ENCODE measurements around the gene MITF. TPM values are rescaled to one million over a fixed set of nuclear protein-coding genes. Genes with fewer than 3 reads are reported as not detected.

Gene MITF
- total and polyA plus RNA-seq, 8 donors = 6.2 to 29.6 (median 7.5) TPM

GRCh38 chr3:69724722-69725435 lies 14.4 kb upstream of the MITF start:
- Histone ChIP-seq H3K27ac (no peak overlapping the region), H3K4me3 (no peak overlapping the region), H3K27me3 (no peaks in the 10 kb centered on the region), H3K4me1 (no peaks in the 10 kb centered on the region), H3K9me3 (no peaks in the 10 kb centered on the region), H3K36me3 (no peaks in the 10 kb centered on the region)
- DNase-seq = no peak
- intact Hi-C loops (cut with DNase I) = no loop called here
- no peak for TF ChIP-seq CTCF (IDR thresholded peaks at IDR 0.05)
- ATAC-seq = no peak

GRCh38 chr3:69725994-69726571 lies 13.2 kb upstream of the MITF start:
- Histone ChIP-seq H3K4me3 (no peak overlapping the region), H3K27ac (no peak overlapping the region), H3K27me3 (no peaks in the 10 kb centered on the region), H3K9me3 (no peaks in the 10 kb centered on the region), H3K4me1 (no peaks in the 10 kb centered on the region), H3K36me3 (no peaks in the 10 kb centered on the region)
- ATAC-seq (no peak), DNase-seq (no peak)
- TF ChIP-seq CTCF (IDR thresholded peaks at IDR 0.05) = no peak
- intact Hi-C loops (cut with DNase I) = no loop called here

- no peak overlapping the region for H3K4me3 ChIP-seq
- no peaks in the 10 kb centered on the region for H3K36me3 ChIP-seq
- H3K4me1 ChIP-seq = no peaks in the 10 kb centered on the region
- TF ChIP-seq CTCF (IDR thresholded peaks at IDR 0.05) = no peak
- DNase-seq = no peak
- H3K27ac ChIP-seq = no peak overlapping the region
- no peak for ATAC-seq
- no peaks in the 10 kb centered on the region for H3K27me3 ChIP-seq
- intact Hi-C loops (cut with DNase I) = no loop called here
- H3K9me3 ChIP-seq = no peaks in the 10 kb centered on the region
Measured at GRCh38 chr3:69729147-69729919, 9.9 kb upstream of the MITF start.

GRCh38 chr3:69731080-69731479 lies 8.2 kb upstream of the MITF start:
- no peak for DNase-seq
- Histone ChIP-seq H3K27me3 (no peaks in the 10 kb centered on the region), H3K9me3 (no peaks in the 10 kb centered on the region), H3K4me3 (no peak overlapping the region), H3K36me3 (no peaks in the 10 kb centered on the region), H3K27ac (no peak overlapping the region), H3K4me1 (no peaks in the 10 kb centered on the region)
- intact Hi-C loops (cut with DNase I) = no loop called here
- TF ChIP-seq CTCF (IDR thresholded peaks at IDR 0.05) = no peak
- ATAC-seq = no peak

GRCh38 chr3:69735893-69736292 lies 3.4 kb upstream of the MITF start:
- peaks cover 0 to 10% of the 10 kb centered on the region in 2 donors for H3K4me1 ChIP-seq
- H3K9me3 ChIP-seq = no peaks in the 10 kb centered on the region
- no peak overlapping the region for H3K4me3 ChIP-seq
- H3K27me3 ChIP-seq = peaks cover 0 to 27% of the 10 kb centered on the region in 2 donors
- no peak for DNase-seq
- intact Hi-C loops (cut with DNase I) = no loop called here
- TF ChIP-seq CTCF (IDR thresholded peaks at IDR 0.05) = no peak
- no peak overlapping the region for H3K27ac ChIP-seq
- no peak for ATAC-seq
- no peaks in the 10 kb centered on the region for H3K36me3 ChIP-seq

Measured in left lung (tissue), 10 donors.